Memory B cell (primary cell): ENCODE measurements around the gene SUSD4.
A peak's percentile ranks its signal among the peaks of the same experiment; 100 is the strongest.
"Not testable (repeated sequence)": the region's sequence is repeated elsewhere in the genome, so short reads cannot be mapped to it uniquely, and the experiment has no call there.

Source experiments
- ATAC-seq: fragments of 150-1000 bp; cut with Tn5 transposase; 2 replicates; pipeline ENCODE4 v1.10.0; 2021; ENCODE audit warnings: low read depth, mild to moderate bottlenecking, moderate library complexity
- DNase-seq, 2 donors: peaks; one replicate each; pipeline ENCODE4 v3.0.0; 2022; ENCODE audit warnings: low spot score in 2 of 2
- H3K27ac Mint-ChIP-seq: one replicate; pipeline ENCODE4 v1.8.0; 2022; ENCODE audit warnings: mild to moderate bottlenecking, moderate library complexity, mixed read lengths
- H3K27me3 Mint-ChIP-seq: one replicate; pipeline ENCODE4 v1.8.0; 2022; ENCODE audit warnings: mixed read lengths
- H3K36me3 Mint-ChIP-seq: one replicate; pipeline ENCODE4 v1.8.0; 2022; ENCODE audit warnings: mild to moderate bottlenecking, mixed read lengths
- H3K4me1 Mint-ChIP-seq: one replicate; pipeline ENCODE4 v1.8.0; 2022; ENCODE audit warnings: mixed read lengths
- H3K4me3 Mint-ChIP-seq: one replicate; pipeline ENCODE4 v1.8.0; 2022; ENCODE audit warnings: mild to moderate bottlenecking, moderate library complexity, mixed read lengths
- H3K9me3 Mint-ChIP-seq: one replicate; pipeline ENCODE4 v1.8.0; 2022; ENCODE audit warnings: mixed read lengths

Gene SUSD4

GRCh38 chr1:223363856-223364684, at the start of gene SUSD4:
Gene SUSD4 (minus strand): TSS chr1:223364176. CDS start chr1:223363425, 751 bp downstream.
- H3K4me3 Mint-ChIP-seq: peak within 1 kb of the TSS; percentile 85
- no peaks in the 10 kb centered on the region for H3K36me3 Mint-ChIP-seq
- H3K4me1 Mint-ChIP-seq: peaks cover 9% of the 10 kb centered on the region
- DNase-seq (peak; percentile 12 to 32), ATAC-seq (peak; percentile 81)
- H3K27ac Mint-ChIP-seq: no peak within 1 kb of the TSS
- peaks cover 15% of the 10 kb centered on the region for H3K27me3 Mint-ChIP-seq
- no peaks in the 10 kb centered on the region for H3K9me3 Mint-ChIP-seq

- no peaks in the 10 kb centered on the region for H3K36me3 Mint-ChIP-seq
- H3K27me3 Mint-ChIP-seq: peaks cover 4% of the 10 kb centered on the region
- peaks cover 2% of the 10 kb centered on the region for H3K9me3 Mint-ChIP-seq
- no peak for ATAC-seq
- no peak overlapping the region for H3K27ac Mint-ChIP-seq
- H3K4me3 Mint-ChIP-seq: no peak overlapping the region
- H3K4me1 Mint-ChIP-seq: no peaks in the 10 kb centered on the region
- DNase-seq: no peak
Observed at GRCh38 chr1:223413216-223413615, 49.2 kb upstream of the SUSD4 start.

GRCh38 chr1:223411710-223412109, 47.7 kb upstream of the SUSD4 start:
- DNase-seq: no peak
- peaks cover 4% of the 10 kb centered on the region for H3K27me3 Mint-ChIP-seq
- no peak overlapping the region for H3K4me3 Mint-ChIP-seq
- H3K4me1 Mint-ChIP-seq: no peaks in the 10 kb centered on the region
- H3K36me3 Mint-ChIP-seq: no peaks in the 10 kb centered on the region
- H3K9me3 Mint-ChIP-seq: peaks cover 2% of the 10 kb centered on the region
- H3K27ac Mint-ChIP-seq: no peak overlapping the region
- ATAC-seq: no peak

- Mint-ChIP-seq H3K4me3 (no peak overlapping the region), H3K4me1 (no peaks in the 10 kb centered on the region), H3K9me3 (peaks cover 2% of the 10 kb centered on the region), H3K27me3 (peaks cover 6% of the 10 kb centered on the region), H3K36me3 (no peaks in the 10 kb centered on the region), H3K27ac (no peak overlapping the region)
- DNase-seq (no peak), ATAC-seq (no peak)
Observed at GRCh38 chr1:223411309-223411708, 47.3 kb upstream of the SUSD4 start.

GRCh38 chr1:223410036-223410435, 46.1 kb upstream of the SUSD4 start:
- ATAC-seq: no peak
- Mint-ChIP-seq H3K36me3 (no peaks in the 10 kb centered on the region), H3K9me3 (peaks cover 2% of the 10 kb centered on the region), H3K27ac (no peak overlapping the region), H3K4me1 (no peaks in the 10 kb centered on the region), H3K27me3 (peaks cover 6% of the 10 kb centered on the region), H3K4me3 (no peak overlapping the region)
- DNase-seq: no peak

- Mint-ChIP-seq H3K36me3 (peaks cover 2% of the 10 kb centered on the region), H3K27ac (no peak overlapping the region), H3K4me3 (no peak overlapping the region), H3K9me3 (peaks cover 4% of the 10 kb centered on the region), H3K4me1 (no peaks in the 10 kb centered on the region), H3K27me3 (peaks cover 11% of the 10 kb centered on the region)
- no peak for DNase-seq
- ATAC-seq: no peak
Observed at GRCh38 chr1:223405507-223405906, 41.5 kb upstream of the SUSD4 start.

GRCh38 chr1:223403184-223403815, 39.3 kb upstream of the SUSD4 start:
- Mint-ChIP-seq H3K27me3 (peaks cover 11% of the 10 kb centered on the region), H3K4me1 (no peaks in the 10 kb centered on the region), H3K4me3 (no peak overlapping the region), H3K27ac (no peak overlapping the region), H3K9me3 (peaks cover 4% of the 10 kb centered on the region), H3K36me3 (peaks cover 2% of the 10 kb centered on the region)
- no peak for ATAC-seq
- DNase-seq: no peak

- peaks cover 11% of the 10 kb centered on the region for H3K27me3 Mint-ChIP-seq
- DNase-seq (no peak), ATAC-seq (no peak)
- H3K36me3 Mint-ChIP-seq: peaks cover 2% of the 10 kb centered on the region
- no peak overlapping the region for H3K27ac Mint-ChIP-seq
- no peaks in the 10 kb centered on the region for H3K4me1 Mint-ChIP-seq
- no peak overlapping the region for H3K4me3 Mint-ChIP-seq
- peaks cover 4% of the 10 kb centered on the region for H3K9me3 Mint-ChIP-seq
Observed at GRCh38 chr1:223402790-223403142, 38.8 kb upstream of the SUSD4 start.

- H3K4me3 Mint-ChIP-seq: no peak overlapping the region
- no peak overlapping the region for H3K27ac Mint-ChIP-seq
- no peaks in the 10 kb centered on the region for H3K4me1 Mint-ChIP-seq
- peaks cover 4% of the 10 kb centered on the region for H3K9me3 Mint-ChIP-seq
- peaks cover 2% of the 10 kb centered on the region for H3K36me3 Mint-ChIP-seq
- DNase-seq (no peak), ATAC-seq (no peak)
- H3K27me3 Mint-ChIP-seq: peaks cover 11% of the 10 kb centered on the region
Observed at GRCh38 chr1:223401873-223402789, 38.2 kb upstream of the SUSD4 start.

- H3K4me1 Mint-ChIP-seq, H3K36me3 Mint-ChIP-seq, H3K9me3 Mint-ChIP-seq, H3K4me3 Mint-ChIP-seq, ATAC-seq, H3K27ac Mint-ChIP-seq, DNase-seq: not testable (repeated sequence)
- peaks cover 10% of the 10 kb centered on the region for H3K27me3 Mint-ChIP-seq
Observed at GRCh38 chr1:223399393-223399792, 35.4 kb upstream of the SUSD4 start.

GRCh38 chr1:223394706-223395105, 30.7 kb upstream of the SUSD4 start:
- Mint-ChIP-seq H3K36me3 (no peaks in the 10 kb centered on the region), H3K27ac (no peak overlapping the region), H3K4me1 (no peaks in the 10 kb centered on the region), H3K4me3 (no peak overlapping the region), H3K9me3 (peaks cover 1% of the 10 kb centered on the region), H3K27me3 (peaks cover 7% of the 10 kb centered on the region)
- ATAC-seq (no peak), DNase-seq (no peak)

GRCh38 chr1:223394242-223394641, 30.3 kb upstream of the SUSD4 start:
- H3K27me3 Mint-ChIP-seq: peaks cover 10% of the 10 kb centered on the region
- no peak overlapping the region for H3K4me3 Mint-ChIP-seq

GRCh38 chr1:223393275-223394214, 29.6 kb upstream of the SUSD4 start, which contains the start of gene CCDC185:
Gene CCDC185 (plus strand): TSS chr1:223393415. CDS start chr1:223393476, 61 bp downstream.
- ATAC-seq (no peak), DNase-seq (no peak)
- peaks cover 11% of the 10 kb centered on the region for H3K27me3 Mint-ChIP-seq
- H3K4me3 Mint-ChIP-seq: no peak within 1 kb of the TSS
- peaks cover 1% of the 10 kb centered on the region for H3K9me3 Mint-ChIP-seq
- H3K27ac Mint-ChIP-seq: no peak within 1 kb of the TSS
- H3K36me3 Mint-ChIP-seq: no peaks in the 10 kb centered on the region
- H3K4me1 Mint-ChIP-seq: no peaks in the 10 kb centered on the region

More at GRCh38 chr1:223394242-223394641, 30.3 kb upstream of the SUSD4 start:
- ATAC-seq (no peak), DNase-seq (no peak)
- no peak overlapping the region for H3K27ac Mint-ChIP-seq
- H3K4me1 Mint-ChIP-seq: no peaks in the 10 kb centered on the region
- H3K9me3 Mint-ChIP-seq: peaks cover 1% of the 10 kb centered on the region
- no peaks in the 10 kb centered on the region for H3K36me3 Mint-ChIP-seq
